Left lung (tissue), 10 donors: Measurements from ENCODE around the gene MPEG1. TPM values are rescaled to one million over a fixed set of nuclear protein-coding genes. Genes with fewer than 3 reads are reported as not detected.

Source experiments
- ATAC-seq: fragments of 200-7000 bp; cut with Tn5 transposase; one replicate; pipeline ENCODE4 v1.9.1; 2020; ENCODE audit warnings: moderate library complexity
- DNase-seq, 4 donors: peaks; one replicate each; pipeline ENCODE4 v3.0.0-alpha.2; 2013 to 2020
- H3K27ac ChIP-seq, 2 donors: fragments of 200-600 bp; sonication (generic) in 1 of 2; one replicate each; pipeline versions ENCODE4 v1.5.0 to v1.8.0; 2020 to 2021
- H3K27me3 ChIP-seq, 2 donors: fragments of 200-600 bp; sonication (generic) in 1 of 2; one replicate each; pipeline versions ENCODE4 v1.5.0 to v1.8.0; 2020 to 2021
- H3K36me3 ChIP-seq, 2 donors: fragments of 200-600 bp; sonication (generic) in 1 of 2; one replicate each; pipeline versions ENCODE4 v1.5.0 to v1.8.0; 2020 to 2021
- H3K4me1 ChIP-seq, 2 donors: fragments of 200-600 bp; one replicate each; pipeline ENCODE4 v1.8.0; 2021
- H3K4me3 ChIP-seq, 2 donors: fragments of 200-600 bp; sonication (generic) in 1 of 2; one replicate each; pipeline versions ENCODE4 v1.5.0 to v1.8.0; 2020 to 2021; ENCODE audit warnings: mild to moderate bottlenecking in 1 of 2
- H3K9me3 ChIP-seq, 2 donors: fragments of 200-600 bp; sonication (generic) in 1 of 2; one replicate each; pipeline versions ENCODE4 v1.5.0 to v1.8.0; 2020 to 2021
- intact Hi-C, 2 donors: fragments of 100-400 bp; cut with DNase I; formaldehyde crosslinking; loops; one replicate each; pipeline versions ENCODE4 v1.11.2 to v1.14.2; 2022
- polyA plus RNA-seq, 6 donors: library from polyadenylated mRNA; unstranded; fragments of 120-200 nt; gene quantifications; one replicate each; pipeline ENCODE4 v1.2.1, GENCODE V29; 2013; ENCODE audit not compliant: insufficient read length in 6 of 6
- total RNA-seq, 2 donors: library from RNA; stranded (reverse); fragmentation: NEBNext Ultra II Directional; extraction: Animal tissue kit (Norgen Biotek cat#: 25700); gene quantifications; one replicate each; pipeline ENCODE4 v1.2.1, GENCODE V29; 2021
- TF ChIP-seq, protein P1 (sequence below), 2 donors: fragments of 200-600 bp; sonication (generic) in 1 of 2; IDR thresholded peaks; one replicate each; pipeline versions ENCODE4 v1.5.0 to v1.8.0; 2021; ENCODE audit warnings: antibody characterized with exemption in 2 of 2
- donor health status: DM: no; HTN: yes; CAD: no.
- donor health status: DM: no; HTN: no; CAD: no.

MPEG1 gene
- total and polyA plus RNA-seq, 8 donors, result 12.3 to 68.7 (median 15.8) TPM

DNA sequence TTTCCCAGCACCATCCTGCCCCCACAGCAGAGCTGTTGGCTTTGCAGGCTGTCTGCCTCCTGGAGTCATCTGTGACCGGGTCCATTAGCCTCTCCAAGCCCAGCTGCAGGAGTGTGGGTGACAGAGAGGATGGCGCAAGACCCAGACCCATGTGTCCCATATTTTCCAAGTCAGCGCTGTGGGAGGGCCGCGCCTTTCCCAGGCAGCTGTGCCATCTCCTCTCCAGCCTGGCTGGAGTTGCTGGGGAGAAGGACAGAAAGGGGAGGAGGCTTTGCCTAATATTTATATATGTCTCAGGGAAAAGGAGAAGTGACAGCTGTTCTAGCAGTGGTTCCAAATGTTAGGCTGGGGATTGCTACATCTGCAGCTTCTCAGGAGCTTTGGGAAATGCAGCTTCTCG is 25.1 kb downstream of the MPEG1 start:
- Histone ChIP-seq H3K4me3 (no peak overlapping the region), H3K27me3 (no peaks in the 10 kb centered on the region), H3K9me3 (no peaks in the 10 kb centered on the region), H3K36me3 (peaks cover 0 to 15% of the 10 kb centered on the region in 2 donors), H3K4me1 (peaks cover 50 to 70% of the 10 kb centered on the region in 2 donors), H3K27ac (peak overlapping the region; percentile 33 to 70)
- intact Hi-C loops, result no loop called here
- TF ChIP-seq, protein P1, sequence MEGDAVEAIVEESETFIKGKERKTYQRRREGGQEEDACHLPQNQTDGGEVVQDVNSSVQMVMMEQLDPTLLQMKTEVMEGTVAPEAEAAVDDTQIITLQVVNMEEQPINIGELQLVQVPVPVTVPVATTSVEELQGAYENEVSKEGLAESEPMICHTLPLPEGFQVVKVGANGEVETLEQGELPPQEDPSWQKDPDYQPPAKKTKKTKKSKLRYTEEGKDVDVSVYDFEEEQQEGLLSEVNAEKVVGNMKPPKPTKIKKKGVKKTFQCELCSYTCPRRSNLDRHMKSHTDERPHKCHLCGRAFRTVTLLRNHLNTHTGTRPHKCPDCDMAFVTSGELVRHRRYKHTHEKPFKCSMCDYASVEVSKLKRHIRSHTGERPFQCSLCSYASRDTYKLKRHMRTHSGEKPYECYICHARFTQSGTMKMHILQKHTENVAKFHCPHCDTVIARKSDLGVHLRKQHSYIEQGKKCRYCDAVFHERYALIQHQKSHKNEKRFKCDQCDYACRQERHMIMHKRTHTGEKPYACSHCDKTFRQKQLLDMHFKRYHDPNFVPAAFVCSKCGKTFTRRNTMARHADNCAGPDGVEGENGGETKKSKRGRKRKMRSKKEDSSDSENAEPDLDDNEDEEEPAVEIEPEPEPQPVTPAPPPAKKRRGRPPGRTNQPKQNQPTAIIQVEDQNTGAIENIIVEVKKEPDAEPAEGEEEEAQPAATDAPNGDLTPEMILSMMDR (IDR thresholded peaks at IDR 0.05), result no peak
- DNase-seq (peak; percentile 62 to 98 (median 87)), ATAC-seq (peak; percentile 22)

DNA sequence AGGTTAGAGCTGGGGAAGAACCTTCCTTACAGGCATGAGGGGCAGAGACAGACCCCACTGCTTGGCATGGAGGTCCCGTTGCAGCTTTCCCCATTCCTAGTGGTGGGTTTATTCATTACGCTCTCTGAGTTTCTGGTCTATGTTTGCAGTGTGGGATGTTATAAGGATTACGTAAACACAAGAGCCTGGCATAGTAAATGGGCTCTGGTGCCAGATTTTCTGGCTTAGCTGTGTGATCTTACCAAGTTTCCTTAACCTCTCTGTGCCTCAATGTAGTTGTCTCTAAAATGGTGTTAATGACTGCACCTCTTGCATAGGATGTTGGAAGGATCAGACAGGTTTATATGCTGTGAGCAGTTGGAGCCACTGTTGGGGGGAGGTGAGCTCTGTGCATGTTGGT is 25.7 kb downstream of the MPEG1 start:
- peaks cover 0 to 15% of the 10 kb centered on the region in 2 donors for H3K36me3 ChIP-seq
- H3K27ac ChIP-seq, result peak overlapping the region; percentile 51 to 70
- H3K4me1 ChIP-seq, result peaks cover 50 to 70% of the 10 kb centered on the region in 2 donors

DNA sequence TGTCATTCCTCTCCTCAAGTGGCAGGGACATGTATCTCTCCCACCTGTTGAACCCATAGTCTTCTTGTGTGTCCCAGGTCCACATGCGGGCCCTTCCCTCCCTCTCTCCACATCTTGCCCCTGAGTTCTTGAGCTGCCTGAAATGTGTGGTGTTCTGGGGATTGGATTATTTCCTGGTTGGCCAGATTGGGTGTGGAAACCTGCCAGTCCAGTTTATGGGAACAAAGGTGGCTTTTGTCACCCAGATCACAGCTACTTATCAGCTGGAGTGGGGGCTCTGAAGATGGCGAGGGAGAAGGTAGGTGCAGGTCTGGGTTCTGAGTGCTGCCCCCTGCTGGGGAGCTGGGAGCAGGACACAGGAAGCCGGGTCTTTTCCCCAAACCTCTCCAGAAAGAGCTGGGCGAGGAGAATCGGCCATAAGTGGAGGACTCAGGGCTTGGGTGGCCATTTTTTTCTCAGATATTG is 26.6 kb downstream of the MPEG1 start:
- intact Hi-C loops, result no loop called here
- Histone ChIP-seq H3K27ac (peak overlapping the region; percentile 51 to 70), H3K4me1 (peaks cover 50 to 70% of the 10 kb centered on the region in 2 donors), H3K27me3 (no peaks in the 10 kb centered on the region), H3K36me3 (peaks cover 0 to 13% of the 10 kb centered on the region in 2 donors), H3K4me3 (no peak overlapping the region), H3K9me3 (no peaks in the 10 kb centered on the region)
- TF ChIP-seq, protein P1 (IDR thresholded peaks at IDR 0.05), result peak; percentile 59 to 69
- peak; percentile 78 for ATAC-seq
- peak in 3 of 4 donors; percentile 70 to 86 (median 81) for DNase-seq

More for the DNA sequence above, 25.7 kb downstream of the MPEG1 start:
- Histone ChIP-seq H3K4me3 (no peak overlapping the region), H3K27me3 (no peaks in the 10 kb centered on the region), H3K9me3 (no peaks in the 10 kb centered on the region)
- intact Hi-C loops, result no loop called here
- DNase-seq (peak in 1 of 4 donors; percentile 53), ATAC-seq (peak; percentile 32)
- TF ChIP-seq, protein P1 (IDR thresholded peaks at IDR 0.05), result no peak

DNA sequence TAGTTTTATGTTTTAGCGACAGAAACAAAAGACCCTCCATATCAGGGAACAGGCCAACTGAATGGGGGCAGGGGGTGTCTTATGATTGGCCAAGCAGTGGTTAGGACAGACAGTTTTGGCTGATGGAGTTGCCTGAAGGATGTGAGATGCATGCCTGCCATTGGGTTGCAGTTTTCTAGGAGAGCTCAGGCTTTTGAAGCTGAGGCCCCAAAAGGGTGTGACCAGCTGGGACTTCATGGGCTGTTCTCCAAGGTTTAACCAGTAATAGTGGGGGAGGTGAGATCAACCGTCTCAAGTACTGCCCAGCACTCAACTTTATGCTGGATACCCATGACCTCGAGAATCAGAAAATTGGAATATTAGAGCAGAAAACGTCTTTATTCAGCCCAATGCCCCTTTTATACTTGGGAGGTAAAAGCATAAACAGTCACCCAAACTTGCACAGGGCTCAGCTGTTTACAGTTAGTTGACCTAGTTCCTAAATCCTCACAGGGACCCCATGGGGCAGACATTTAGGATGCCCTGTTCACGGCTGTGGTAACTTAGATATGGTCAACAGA is 27.3 kb downstream of the MPEG1 start:
- ATAC-seq (peak; percentile 47), DNase-seq (peak in 1 of 4 donors; percentile 66)
- Histone ChIP-seq H3K27me3 (no peaks in the 10 kb centered on the region), H3K27ac (peak overlapping the region; percentile 51 to 70), H3K36me3 (peaks cover 0 to 13% of the 10 kb centered on the region in 2 donors), H3K9me3 (no peaks in the 10 kb centered on the region), H3K4me1 (peaks cover 50 to 65% of the 10 kb centered on the region in 2 donors), H3K4me3 (no peak overlapping the region)
- intact Hi-C loops, result no loop called here
- TF ChIP-seq, protein P1 (IDR thresholded peaks at IDR 0.05), result no peak

DNA sequence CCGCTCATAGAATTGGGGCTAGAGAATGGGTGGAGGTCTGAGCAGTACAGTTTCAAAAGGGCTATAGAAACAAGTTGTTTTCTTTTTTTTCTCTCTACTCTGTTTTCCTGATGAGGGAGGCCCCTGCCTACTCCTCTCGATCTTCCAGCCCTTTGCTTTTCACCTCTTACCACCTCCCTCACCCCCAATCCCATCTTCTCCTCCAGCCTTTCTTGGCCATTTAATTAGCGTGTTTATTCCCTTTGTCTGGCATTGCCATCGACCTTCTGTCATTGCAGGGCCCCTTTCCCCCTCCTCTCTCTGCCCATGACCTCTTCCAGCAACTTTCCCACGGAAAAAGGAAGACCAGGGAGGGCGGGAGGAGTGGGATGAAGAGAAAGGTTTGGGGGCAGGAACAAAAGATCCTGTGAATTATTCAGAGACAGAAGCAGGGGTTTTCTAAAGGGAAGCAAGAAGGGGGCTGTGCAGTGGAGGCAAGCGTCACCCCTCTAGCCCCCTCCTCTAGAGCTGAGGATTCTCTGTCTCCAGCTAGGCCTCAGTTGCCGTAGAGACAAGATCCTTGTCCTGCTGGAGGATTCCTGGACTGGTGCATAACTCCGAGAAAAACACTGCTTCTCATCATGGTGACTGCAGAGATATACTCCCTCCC is 27.9 kb downstream of the MPEG1 start:
- Histone ChIP-seq H3K27ac (peak overlapping the region; percentile 51 to 70), H3K4me1 (peaks cover 46 to 59% of the 10 kb centered on the region in 2 donors), H3K36me3 (peaks cover 0 to 13% of the 10 kb centered on the region in 2 donors), H3K9me3 (no peaks in the 10 kb centered on the region), H3K4me3 (no peak overlapping the region), H3K27me3 (no peaks in the 10 kb centered on the region)
- intact Hi-C loops, result no loop called here
- no peak for ATAC-seq
- TF ChIP-seq, protein P1 (IDR thresholded peaks at IDR 0.05), result no peak
- no peak for DNase-seq
